ENCODE results near the gene TNPO2.

Gene TNPO2

GRCh38 chr19:12764698-12765097 lies 41.0 kb upstream of the TNPO2 start:
- Histone ChIP-seq H3K27ac (ENCODE audit: extremely low read depth, low read depth, low read length) (no peak overlapping the region), H3K9me3 (ENCODE audit: control insufficient read depth, insufficient read depth, low read depth, low read length) (no peaks in the 10 kb centered on the region), H3K36me3 (ENCODE audit: control insufficient read depth in 2 of 2, insufficient read depth in 1 of 2, low read length in 2 of 2) (peaks cover 0 to 25% of the 10 kb centered on the region in 2 experiments; a peak in 2 of 3 replicates), H3K4me3 (ENCODE audit: low read depth, low read length) (no peak overlapping the region), H3K4me1 (ENCODE audit: control insufficient read depth, insufficient read depth, low read length) (no peaks in the 10 kb centered on the region)
- TF ChIP-seq ZNF555 (tag by site-specific recombination; conservative IDR thresholded peaks at IDR 0.05) (no peak), ZNF48 (tag by site-specific recombination; IDR thresholded peaks at IDR 0.05) (no peak), KLF16 (tag by site-specific recombination; IDR thresholded peaks at IDR 0.05) (no peak), PRDM6 (tag by site-specific recombination; IDR thresholded peaks at IDR 0.05) (no peak), ZNF529 (tag by site-specific recombination; IDR thresholded peaks at IDR 0.05; ENCODE audit: insufficient replicate concordance) (no peak), KLF10 (tag by site-specific recombination; IDR thresholded peaks at IDR 0.05) (no peak), ZNF561 (tag by site-specific recombination; IDR thresholded peaks at IDR 0.05; ENCODE audit: borderline replicate concordance) (no peak), ZNF473 (tag by site-specific recombination; IDR thresholded peaks at IDR 0.05) (no peak), ZNF513 (tag by site-specific recombination; IDR thresholded peaks at IDR 0.05) (no peak), ZSCAN4 (tag by site-specific recombination; IDR thresholded peaks at IDR 0.05) (no peak), ZNF174 (tag by site-specific recombination; IDR thresholded peaks at IDR 0.05) (no peak)
- CTCF ChIA-PET, result interaction anchor here (0.7 to 14.1 kb wide), 11 partner anchors 9 to 304 kb away, joined by 3 to 386 read pairs (median 7); partner anchors contain the start of genes JUNB, PRDX2, RNASEH2A and THSD8
- POLR2A ChIA-PET, result interaction anchor here (1.2 to 1.4 kb wide), 2 partner anchors 43 to 83 kb away, joined by 3 to 7 read pairs; no protein-coding TSS in a partner anchor

- no peak overlapping the region for H3K4me3 ChIP-seq (ENCODE audit: low read depth, low read length)
- ChIA-PET POLR2A (interaction anchor here (0.7 kb wide), 2 partner anchors 11 to 27 kb away, joined by 3 to 4 read pairs; no protein-coding TSS in a partner anchor), CTCF (interaction anchor here (0.7 to 14.1 kb wide), 6 partner anchors 11 to 85 kb away, joined by 3 to 386 read pairs (median 5); partner anchors contain the start of genes JUNB, PRDX2, RNASEH2A and THSD8)
- H3K4me1 ChIP-seq (ENCODE audit: control insufficient read depth, insufficient read depth, low read length), result no peaks in the 10 kb centered on the region
- H3K9me3 ChIP-seq (ENCODE audit: control insufficient read depth, insufficient read depth, low read depth, low read length), result no peaks in the 10 kb centered on the region
- peaks cover 0 to 23% of the 10 kb centered on the region in 2 experiments; a peak in 2 of 3 replicates for H3K36me3 ChIP-seq (ENCODE audit: control insufficient read depth in 2 of 2, insufficient read depth in 1 of 2, low read length in 2 of 2)
- no peak overlapping the region for H3K27ac ChIP-seq (ENCODE audit: extremely low read depth, low read depth, low read length)
- TF ChIP-seq BCL11B (tag by site-specific recombination; IDR thresholded peaks at IDR 0.05; ENCODE audit: low read depth) (no peak), ZNF747 (tag by site-specific recombination; IDR thresholded peaks at IDR 0.05) (no peak), HIC1 (tag by site-specific recombination; IDR thresholded peaks at IDR 0.05) (no peak), ZBTB44 (tag by site-specific recombination; IDR thresholded peaks at IDR 0.05) (no peak), PRDM4 (tag by site-specific recombination; IDR thresholded peaks at IDR 0.05) (no peak), ZNF280D (tag by site-specific recombination; IDR thresholded peaks at IDR 0.05) (no peak), ZNF791 (tag by site-specific recombination; IDR thresholded peaks at IDR 0.05) (no peak)
Observed at GRCh38 chr19:12763100-12763499, 39.4 kb upstream of the TNPO2 start.
